GM18498 (cell line): ENCODE measurements around the gene OR2L5.

Experiments
- ATAC-seq: cut with Tn5 transposase; IDR thresholded peaks from one replicate; pipeline ENCODE4 v1.9.1; 2021; ENCODE audit warnings: mild to moderate bottlenecking, moderate library complexity; ENCODE audit not compliant: unreplicated experiment

OR2L5 gene

DNA sequence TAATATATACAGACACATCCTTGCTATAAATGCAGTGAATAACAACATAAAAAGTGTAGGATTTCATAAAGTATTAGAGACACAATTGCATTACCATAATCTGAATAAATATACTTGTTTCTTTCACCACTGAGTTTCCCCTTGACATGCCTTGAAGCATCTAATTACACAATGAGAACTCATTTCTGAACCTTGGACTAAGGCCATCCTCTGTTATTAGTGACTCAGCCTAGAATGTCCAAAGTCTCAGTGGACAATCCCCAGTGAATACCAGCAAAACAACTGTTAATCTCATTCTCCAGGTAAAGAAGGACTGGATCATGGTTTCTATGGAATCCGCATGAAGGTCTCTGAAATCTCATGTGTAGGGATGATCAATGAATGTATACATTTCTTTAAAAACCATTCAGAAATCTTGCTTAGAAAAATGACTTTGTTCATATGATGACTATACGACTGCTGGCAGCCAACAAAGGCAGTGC lies at the start of gene OR2L5:
OR2L5 (plus strand) TSS at position 432 of the 482 bp plus-strand sequence. CDS start 8,288 bp downstream, outside the sequence.
- no peak for ATAC-seq

- no peak for ATAC-seq
Observed at GRCh38 chr1:247964933-247965332, 48.5 kb upstream of the OR2L5 start, which contains the start of gene OR2AK2. Gene OR2AK2 (plus strand): TSS chr1:247965233. CDS start chr1:247965377, 144 bp downstream.

DNA sequence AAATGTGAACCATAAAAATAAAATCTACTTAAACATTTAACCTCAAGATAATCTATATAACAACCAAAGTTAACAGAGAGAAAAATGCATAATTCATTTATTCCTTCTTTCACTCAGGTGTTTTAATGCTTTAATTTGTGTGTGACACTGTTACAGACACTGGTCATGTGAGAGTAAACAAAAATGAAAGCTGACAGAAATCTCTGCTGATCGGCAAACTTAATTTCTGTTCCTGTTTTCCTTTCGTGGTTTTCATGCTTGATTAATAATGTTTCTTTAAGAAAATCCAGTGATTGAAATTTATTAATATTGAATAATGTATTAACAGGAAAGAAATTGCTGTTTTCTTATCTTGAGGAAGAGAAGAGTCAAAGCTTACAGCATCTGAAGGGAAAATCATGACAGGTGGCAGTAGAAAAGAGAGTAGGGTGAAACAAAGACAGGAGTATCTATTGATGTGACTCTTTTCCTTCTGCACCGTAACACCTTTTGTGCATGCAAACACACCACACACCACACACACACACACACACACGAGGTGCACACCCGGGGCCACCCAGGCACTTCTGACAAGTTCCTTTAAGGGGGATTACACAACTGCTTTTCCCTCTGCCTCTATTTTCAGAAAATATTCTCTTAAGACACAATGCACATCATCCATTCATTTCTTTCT lies 46.8 kb upstream of the OR2L5 start:
- ATAC-seq = peak; percentile 84

- no peak for ATAC-seq
Observed at GRCh38 chr1:247992986-247993385, 20.5 kb upstream of the OR2L5 start.

DNA sequence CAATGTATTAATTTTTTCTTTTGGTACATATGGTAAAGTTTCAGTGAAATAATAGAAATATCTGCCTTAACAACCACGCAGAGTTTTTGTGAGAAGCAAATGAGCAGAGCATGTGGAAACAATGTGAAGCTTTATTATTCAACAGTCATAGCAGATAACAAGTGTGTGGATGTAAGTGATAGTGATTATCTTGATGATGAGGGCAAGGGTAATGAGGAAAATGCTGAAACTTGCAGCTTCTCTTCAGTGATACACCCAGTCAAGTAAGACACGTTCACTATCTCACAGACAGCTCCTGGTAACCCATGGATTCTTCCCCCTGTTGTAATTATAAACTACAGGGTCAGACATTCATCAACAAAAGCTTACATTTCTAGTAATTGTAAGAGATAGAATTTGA lies 14.6 kb upstream of the OR2L5 start:
- no peak for ATAC-seq

- no peak for ATAC-seq
Observed at GRCh38 chr1:248000169-248000568, 13.3 kb upstream of the OR2L5 start.

GRCh38 chr1:248007778-248008177 lies 5.7 kb upstream of the OR2L5 start:
- ATAC-seq = no peak

- no peak for ATAC-seq
Observed at GRCh38 chr1:248009681-248010080, 3.8 kb upstream of the OR2L5 start.

GRCh38 chr1:248015803-248016202 lies 2.3 kb downstream of the OR2L5 start:
- no peak for ATAC-seq

DNA sequence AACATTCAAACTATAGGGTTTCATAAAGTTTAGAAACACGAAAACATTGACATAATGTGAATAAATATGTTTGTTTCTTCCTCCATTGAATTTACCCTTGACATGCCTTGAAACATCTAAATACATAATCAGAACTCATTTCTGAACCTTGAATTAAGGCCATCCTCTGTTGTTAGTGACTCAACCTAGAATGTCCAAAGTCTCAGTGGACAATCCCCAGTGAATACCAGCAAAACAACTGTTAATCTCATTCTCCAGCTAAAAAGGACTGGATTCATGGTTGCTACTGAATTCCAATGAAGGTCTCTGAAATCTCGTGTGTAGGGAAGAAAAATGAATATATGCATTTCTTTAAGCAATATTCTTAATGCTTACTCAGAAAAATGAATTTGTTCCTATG lies 16.3 kb downstream of the OR2L5 start, which contains the start of gene OR2L2:
OR2L2 (plus strand) TSS at position 301 of the 400 bp plus-strand sequence. CDS start 8,198 bp downstream, outside the sequence.
- ATAC-seq = no peak

DNA sequence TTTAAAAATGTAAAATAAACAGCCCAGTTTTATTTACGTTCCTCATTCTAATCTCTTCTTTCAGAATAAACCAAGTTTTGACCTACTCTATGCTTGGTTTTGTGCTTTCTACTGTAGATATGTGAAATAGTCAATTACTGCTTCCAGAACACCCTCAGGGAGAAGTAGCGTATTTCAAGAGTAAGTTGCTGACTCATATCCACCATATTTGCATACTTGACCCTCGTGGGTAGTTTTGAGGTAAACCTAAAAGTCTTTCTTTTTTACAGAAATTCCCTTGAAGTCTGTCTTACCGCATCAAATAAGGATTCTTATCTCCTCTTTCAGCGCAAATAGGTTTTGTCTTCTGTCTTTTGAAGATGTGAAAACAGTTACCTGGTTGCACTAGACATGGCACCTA lies 31.7 kb downstream of the OR2L5 start:
- ATAC-seq = no peak

- no peak for ATAC-seq
Observed at GRCh38 chr1:248046536-248046935, 33.1 kb downstream of the OR2L5 start, which contains the start of gene OR2L3. Gene OR2L3 (plus strand): TSS chr1:248046836. CDS start chr1:248060682, 13,846 bp downstream.

DNA sequence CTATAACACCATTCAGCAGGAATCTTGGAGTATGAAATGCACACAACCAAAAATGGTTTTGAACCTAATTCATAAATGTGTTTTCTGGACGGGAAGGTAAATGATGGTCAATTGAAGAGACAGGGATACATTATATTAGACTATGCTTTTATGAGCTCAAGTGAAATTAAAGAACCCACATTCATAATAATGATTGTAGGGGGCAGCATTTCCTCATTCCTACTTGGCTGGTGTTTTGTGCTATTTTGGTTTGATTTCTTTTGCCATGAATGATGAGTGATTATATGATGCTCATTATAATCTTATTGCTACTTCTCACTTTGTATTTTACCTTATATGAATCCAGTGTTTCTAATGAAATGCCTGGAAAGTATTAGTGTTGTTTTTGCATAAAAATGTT lies 33.5 kb downstream of the OR2L5 start:
- ATAC-seq = no peak

DNA sequence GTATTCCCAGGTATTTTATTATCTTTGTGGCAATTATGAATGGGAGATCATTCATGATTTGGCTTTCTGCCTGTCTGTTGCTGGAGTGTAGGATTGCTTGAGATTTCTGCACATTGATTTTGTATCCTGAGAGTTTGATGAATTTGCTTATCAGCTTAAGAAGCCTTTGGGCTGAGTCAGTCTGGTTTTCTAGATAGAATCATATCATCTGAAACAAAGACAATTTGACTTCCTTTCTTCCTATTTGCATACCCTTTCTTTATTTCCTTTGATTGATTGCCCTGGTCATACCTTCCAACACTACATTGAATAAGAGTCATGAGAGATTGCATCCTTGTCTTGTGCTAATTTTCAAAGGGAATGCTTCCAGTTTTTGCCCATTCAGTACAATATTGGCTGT lies 41.2 kb downstream of the OR2L5 start:
- ATAC-seq = no peak

GRCh38 chr1:248055261-248055660 lies 41.8 kb downstream of the OR2L5 start:
- ATAC-seq = no peak

DNA sequence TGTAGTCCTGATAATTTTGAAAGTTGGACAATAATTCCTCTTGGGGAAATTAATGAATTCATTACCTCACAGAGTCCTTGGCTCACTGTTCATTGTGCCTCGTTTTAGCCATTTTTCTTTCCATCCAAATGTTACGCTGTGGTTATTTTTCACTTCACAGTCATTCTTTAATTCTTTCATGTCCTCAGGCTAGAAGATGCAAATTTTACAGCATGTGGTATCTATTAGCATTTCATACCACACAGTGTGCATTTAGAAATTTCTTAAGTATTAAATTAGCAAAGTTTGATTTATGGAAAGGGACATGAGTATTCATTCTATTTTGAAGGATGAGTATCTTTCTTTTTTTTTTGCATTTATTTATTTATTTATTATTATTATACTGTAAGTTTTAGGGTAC lies 51.6 kb downstream of the OR2L5 start:
- ATAC-seq = no peak

- no peak for ATAC-seq
Observed at GRCh38 chr1:248065604-248066003, 52.1 kb downstream of the OR2L5 start.
